Lung (tissue), 12 donors: Measurements from ENCODE around the gene SLC35E4. TPM values are rescaled to one million over a fixed set of nuclear protein-coding genes. Genes with fewer than 3 reads are reported as not detected.

Experiments used
- ATAC-seq: fragments of 200-7000 bp; cut with Tn5 transposase; one replicate; pipeline ENCODE4 v1.9.1; 2020; ENCODE audit warnings: moderate number of reproducible peaks; ENCODE audit not compliant: insufficient read depth, low FRiP score
- DNase-seq, 3 donors: peaks; one replicate each; pipeline ENCODE4 v3.0.0-alpha.2; 2013 to 2017
- H3K27ac ChIP-seq, 2 donors: one replicate each; pipeline ENCODE4 v1.5.1; 2013; ENCODE audit warnings: mild to moderate bottlenecking in 2 of 2, moderate library complexity in 2 of 2, control low read depth in 1 of 2, inconsistent platforms in 1 of 2, low read depth in 1 of 2, low read length in 1 of 2
- H3K27me3 ChIP-seq, 3 donors: one replicate each; pipeline ENCODE4 v1.5.1; 2013; ENCODE audit warnings: low read length in 2 of 3; ENCODE audit not compliant: control insufficient read depth in 3 of 3, insufficient read depth in 3 of 3
- H3K36me3 ChIP-seq, 4 donors: one replicate each; pipeline ENCODE4 v1.5.1; 2013; ENCODE audit warnings: low read length in 4 of 4, mild to moderate bottlenecking in 1 of 4, moderate library complexity in 1 of 4; ENCODE audit not compliant: control insufficient read depth in 4 of 4, insufficient read depth in 4 of 4
- H3K4me1 ChIP-seq, 5 donors: one replicate each; pipeline ENCODE4 v1.5.1; 2013; ENCODE audit warnings: low read length in 5 of 5, mild to moderate bottlenecking in 2 of 5, moderate library complexity in 1 of 5; ENCODE audit not compliant: control insufficient read depth in 5 of 5, insufficient read depth in 5 of 5
- H3K4me3 ChIP-seq: one replicate; pipeline ENCODE4 v1.5.1; 2013; ENCODE audit warnings: mild to moderate bottlenecking, control low read depth, moderate library complexity
- H3K9ac ChIP-seq, 2 donors: one replicate each; pipeline ENCODE4 v1.5.1; 2013; ENCODE audit warnings: low read length in 2 of 2, control low read depth in 1 of 2; ENCODE audit not compliant: insufficient read depth in 1 of 2
- H3K9me3 ChIP-seq, 4 donors: one replicate each; pipeline ENCODE4 v1.5.1; 2013; ENCODE audit warnings: low read length in 3 of 4, mild to moderate bottlenecking in 1 of 4, moderate library complexity in 1 of 4; ENCODE audit not compliant: control insufficient read depth in 4 of 4, insufficient read depth in 3 of 4
- CTCF ChIP-seq: IDR thresholded peaks from 2 replicates; pipeline ENCODE4 v1.5.1; 2012; ENCODE audit warnings: mild to moderate bottlenecking; ENCODE audit errors: control extremely low read depth, extremely low read depth
- WGBS, 2 donors: extraction: QIAGEN DNeasy Blood & Tissue Kit; methylation state at CpG; one replicate each; pipeline ENCODE4 v1.1.7; 2013; 5-methylcytosine and 5-hydroxymethylcytosine counted together
- polyA plus RNA-seq, 2 donors: library from polyadenylated mRNA; stranded (reverse); fragments of 200-250 nt; gene quantifications; one replicate each; pipeline ENCODE4 v1.2.1, GENCODE V29; 2013
- total RNA-seq, 2 donors: library from RNA; depleted of rRNA in 1 of 2; stranded (reverse); fragments of >200 nt in 1 of 2; gene quantifications; one replicate each; pipeline ENCODE4 v1.2.1, GENCODE V29; 2014 to 2021
- donor health status: control.
- donor health status: control.
- donor health status: Bipolar disorder and iron deficiency.
- donor health status: healthy.
- donor health status: DM: yes; HTN: yes; CAD: no.

Gene SLC35E4
- total and polyA plus RNA-seq, 4 donors, result 1.6 to 4.8 (median 3.2) TPM

GRCh38 chr22:30648825-30649224 is 13.2 kb downstream of the SLC35E4 start:
- no peak for ATAC-seq
- Histone ChIP-seq H3K27me3 (no peaks in the 10 kb centered on the region), H3K9ac (no peak overlapping the region), H3K36me3 (no peaks in the 10 kb centered on the region), H3K27ac (no peak overlapping the region), H3K4me1 (peaks cover 0 to 5% (median 3%) of the 10 kb centered on the region in 5 donors), H3K9me3 (no peaks in the 10 kb centered on the region), H3K4me3 (no peak overlapping the region)
- 90 to 97% methylated on average over 3 of the region's 3 CpGs for WGBS, 2 donors
- no peak for DNase-seq
- no peak for TF ChIP-seq CTCF

GRCh38 chr22:30649430-30650007 is 13.9 kb downstream of the SLC35E4 start:
- no peaks in the 10 kb centered on the region for H3K9me3 ChIP-seq
- H3K27me3 ChIP-seq, result no peaks in the 10 kb centered on the region
- no peak overlapping the region for H3K27ac ChIP-seq
- peaks cover 0 to 5% (median 3%) of the 10 kb centered on the region in 5 donors for H3K4me1 ChIP-seq
- no peak for TF ChIP-seq CTCF
- no peak overlapping the region for H3K9ac ChIP-seq
- H3K4me3 ChIP-seq, result no peak overlapping the region
- H3K36me3 ChIP-seq, result peaks cover 0 to 3% (median 0%) of the 10 kb centered on the region in 4 donors
- DNase-seq (no peak), ATAC-seq (peak; percentile 83)
- WGBS, 2 donors, result 31 to 52% methylated on average over 4 to 7 of the region's 7 CpGs

GRCh38 chr22:30650508-30651116 is 15.0 kb downstream of the SLC35E4 start:
- TF ChIP-seq CTCF, result no peak
- Histone ChIP-seq H3K27me3 (no peaks in the 10 kb centered on the region), H3K4me1 (peaks cover 0 to 5% (median 3%) of the 10 kb centered on the region in 5 donors), H3K9ac (no peak overlapping the region), H3K36me3 (peaks cover 0 to 8% (median 0%) of the 10 kb centered on the region in 4 donors), H3K4me3 (no peak overlapping the region), H3K9me3 (no peaks in the 10 kb centered on the region), H3K27ac (no peak overlapping the region)
- DNase-seq, result peak in 2 of 3 donors; percentile 40 to 59
- WGBS, 2 donors, result 42 to 69% methylated on average over 5 of the region's 5 CpGs
- no peak for ATAC-seq
